Measurements from ENCODE around the gene TOMM40L.

DNA sequence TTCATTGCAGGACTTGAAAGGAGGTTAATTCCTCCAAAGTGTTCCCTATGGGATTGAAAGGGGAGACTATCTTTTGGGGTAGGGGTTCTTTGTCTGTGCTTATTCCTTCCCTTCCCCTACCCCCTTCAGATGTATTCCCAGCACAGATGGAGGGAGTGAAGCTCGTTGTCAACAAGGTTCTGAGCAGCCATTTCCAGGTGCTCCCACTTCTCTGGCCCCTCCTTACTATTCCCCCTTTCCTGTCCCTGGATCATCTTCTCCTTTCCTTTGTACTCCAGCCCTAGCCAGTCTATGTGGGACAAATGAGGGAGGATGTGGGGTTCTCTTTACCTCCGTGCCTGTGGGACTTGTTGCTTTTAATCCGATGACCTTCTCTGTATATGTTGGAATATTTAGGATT, 899 bp downstream of the TOMM40L start:
- TF ChIP-seq, protein P1, sequence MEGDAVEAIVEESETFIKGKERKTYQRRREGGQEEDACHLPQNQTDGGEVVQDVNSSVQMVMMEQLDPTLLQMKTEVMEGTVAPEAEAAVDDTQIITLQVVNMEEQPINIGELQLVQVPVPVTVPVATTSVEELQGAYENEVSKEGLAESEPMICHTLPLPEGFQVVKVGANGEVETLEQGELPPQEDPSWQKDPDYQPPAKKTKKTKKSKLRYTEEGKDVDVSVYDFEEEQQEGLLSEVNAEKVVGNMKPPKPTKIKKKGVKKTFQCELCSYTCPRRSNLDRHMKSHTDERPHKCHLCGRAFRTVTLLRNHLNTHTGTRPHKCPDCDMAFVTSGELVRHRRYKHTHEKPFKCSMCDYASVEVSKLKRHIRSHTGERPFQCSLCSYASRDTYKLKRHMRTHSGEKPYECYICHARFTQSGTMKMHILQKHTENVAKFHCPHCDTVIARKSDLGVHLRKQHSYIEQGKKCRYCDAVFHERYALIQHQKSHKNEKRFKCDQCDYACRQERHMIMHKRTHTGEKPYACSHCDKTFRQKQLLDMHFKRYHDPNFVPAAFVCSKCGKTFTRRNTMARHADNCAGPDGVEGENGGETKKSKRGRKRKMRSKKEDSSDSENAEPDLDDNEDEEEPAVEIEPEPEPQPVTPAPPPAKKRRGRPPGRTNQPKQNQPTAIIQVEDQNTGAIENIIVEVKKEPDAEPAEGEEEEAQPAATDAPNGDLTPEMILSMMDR (IDR thresholded peaks at IDR 0.05), result no peak
- TF ChIP-seq POLR2A (IDR thresholded peaks at IDR 0.05), result no peak
